HEK293 (cell line): ENCODE results near the gene C14orf93.

ENCODE experiments used
- CTCF ChIA-PET: fragments of 350-600 bp; formaldehyde crosslinking; extraction: SDS; loops from one replicate; lab custom pipeline; 2021; ENCODE audit warnings: antibody characterized with exemption; lab: Yijun Ruan, JAX
- POLR2A ChIA-PET: fragments of 300-600 bp; formaldehyde crosslinking; extraction: SDS; loops from one replicate; lab custom pipeline; 2020; ENCODE audit warnings: antibody characterized with exemption, inconsistent platforms; lab: Yijun Ruan, JAX
- H3K27ac ChIP-seq: fragments of 200-500 bp; sonication (Bioruptor generic); 2 replicates; pipeline ENCODE4 v1.5.1; 2014; ENCODE audit warnings: low read depth, low read length, control low read depth, inconsistent platforms; ENCODE audit errors: extremely low read depth
- H3K36me3 ChIP-seq, 2 experiments: fragments of 200-500 bp in 1 of 2; sonication (Bioruptor generic) in 1 of 2; 1 replicate in 1 of 2; 2 replicates in 1 of 2; pipeline ENCODE4 v1.5.1; 2014 to 2017; ENCODE audit warnings: inconsistent platforms in 2 of 2, low read length in 2 of 2; ENCODE audit not compliant: control insufficient read depth in 2 of 2, insufficient read depth in 1 of 2
- H3K4me1 ChIP-seq: fragments of 200-500 bp; sonication (Bioruptor generic); 2 replicates; pipeline ENCODE4 v1.5.1; 2014; ENCODE audit warnings: mild to moderate bottlenecking, low read length, inconsistent platforms; ENCODE audit not compliant: control insufficient read depth, insufficient read depth
- H3K4me3 ChIP-seq: 2 replicates; pipeline ENCODE4 v1.5.1; 2011; ENCODE audit warnings: low read depth, mild to moderate bottlenecking, control low read depth, low read length, moderate library complexity
- H3K9me3 ChIP-seq: fragments of 200-500 bp; sonication (Bioruptor generic); 2 replicates; pipeline ENCODE4 v1.5.1; 2014; ENCODE audit warnings: low read depth, low read length, inconsistent platforms; ENCODE audit not compliant: control insufficient read depth, insufficient read depth
- BCL11A ChIP-seq: fragments of 450-650 bp; formaldehyde crosslinking; IDR thresholded peaks from 2 replicates; pipeline ENCODE4 v1.5.1; 2016; ENCODE audit warnings: low read depth, missing biosample characterization, missing genetic modification characterization
- EGR2 ChIP-seq: fragments of 450-650 bp; formaldehyde crosslinking; IDR thresholded peaks from 2 replicates; pipeline ENCODE4 v1.5.1; 2016; ENCODE audit warnings: low read depth, missing biosample characterization, missing genetic modification characterization
- KLF10 ChIP-seq: fragments of 450-650 bp; IDR thresholded peaks from 2 replicates; pipeline ENCODE4 v1.5.1; 2018; ENCODE audit warnings: missing biosample characterization, mild to moderate bottlenecking, missing genetic modification characterization
- KLF16 ChIP-seq: fragments of 450-650 bp; formaldehyde crosslinking; IDR thresholded peaks from 2 replicates; pipeline ENCODE4 v1.5.1; 2017; ENCODE audit warnings: missing biosample characterization, missing genetic modification characterization
- MZF1 ChIP-seq: fragments of 450-650 bp; formaldehyde crosslinking; IDR thresholded peaks from 2 replicates; pipeline ENCODE4 v1.5.1; 2017; ENCODE audit warnings: missing biosample characterization, missing genetic modification characterization, borderline replicate concordance
- ZBTB20 ChIP-seq: fragments of 450-650 bp; formaldehyde crosslinking; IDR thresholded peaks from 2 replicates; pipeline ENCODE4 v1.5.1; 2016; ENCODE audit warnings: missing biosample characterization, missing genetic modification characterization
- ZBTB44 ChIP-seq: fragments of 450-650 bp; IDR thresholded peaks from 2 replicates; pipeline ENCODE4 v1.5.1; 2018; ENCODE audit warnings: missing biosample characterization, mild to moderate bottlenecking, missing genetic modification characterization
- ZBTB48 ChIP-seq: fragments of 450-650 bp; formaldehyde crosslinking; IDR thresholded peaks from 2 replicates; pipeline ENCODE4 v1.5.1; 2016; ENCODE audit warnings: missing biosample characterization, missing genetic modification characterization
- ZBTB8A ChIP-seq: fragments of 450-650 bp; formaldehyde crosslinking; IDR thresholded peaks from 2 replicates; pipeline ENCODE4 v1.5.1; 2016; ENCODE audit warnings: missing biosample characterization, missing genetic modification characterization
- ZNF10 ChIP-seq: fragments of 450-650 bp; formaldehyde crosslinking; IDR thresholded peaks from 2 replicates; pipeline ENCODE4 v1.5.1; 2017; ENCODE audit warnings: missing biosample characterization, missing genetic modification characterization
- ZNF121 ChIP-seq: fragments of 450-650 bp; formaldehyde crosslinking; IDR thresholded peaks from 2 replicates; pipeline ENCODE4 v1.5.1; 2016; ENCODE audit warnings: missing biosample characterization, missing genetic modification characterization
- ZNF146 ChIP-seq: fragments of 450-650 bp; formaldehyde crosslinking; IDR thresholded peaks from 2 replicates; pipeline ENCODE4 v1.5.1; 2016; ENCODE audit warnings: missing biosample characterization, missing genetic modification characterization
- ZNF302 ChIP-seq: fragments of 450-650 bp; formaldehyde crosslinking; IDR thresholded peaks from 2 replicates; pipeline ENCODE4 v1.5.1; 2016; ENCODE audit warnings: missing biosample characterization, missing genetic modification characterization, low read depth
- ZNF324 ChIP-seq: fragments of 450-650 bp; formaldehyde crosslinking; IDR thresholded peaks from 2 replicates; pipeline ENCODE4 v1.5.1; 2016; ENCODE audit warnings: missing biosample characterization, missing genetic modification characterization
- ZNF366 ChIP-seq: fragments of 450-650 bp; formaldehyde crosslinking; conservative IDR thresholded peaks from 2 replicates; pipeline ENCODE4 v1.5.1; 2016; ENCODE audit warnings: missing biosample characterization, missing genetic modification characterization
- ZNF398 ChIP-seq: fragments of 450-650 bp; formaldehyde crosslinking; IDR thresholded peaks from 2 replicates; pipeline ENCODE4 v1.5.1; 2017; ENCODE audit warnings: missing biosample characterization, missing genetic modification characterization
- ZNF558 ChIP-seq: fragments of 450-650 bp; formaldehyde crosslinking; IDR thresholded peaks from 2 replicates; pipeline ENCODE4 v1.5.1; 2016; ENCODE audit warnings: missing biosample characterization, missing genetic modification characterization
- ZNF560 ChIP-seq: fragments of 450-650 bp; formaldehyde crosslinking; IDR thresholded peaks from 2 replicates; pipeline ENCODE4 v1.5.1; 2017; ENCODE audit warnings: missing biosample characterization, missing genetic modification characterization, borderline replicate concordance
- ZNF561 ChIP-seq: fragments of 450-650 bp; IDR thresholded peaks from 2 replicates; pipeline ENCODE4 v1.5.1; 2018; ENCODE audit warnings: missing biosample characterization, missing genetic modification characterization, borderline replicate concordance
- ZNF610 ChIP-seq: fragments of 450-650 bp; formaldehyde crosslinking; IDR thresholded peaks from 2 replicates; pipeline ENCODE4 v1.5.1; 2016; ENCODE audit warnings: missing biosample characterization, missing genetic modification characterization, borderline replicate concordance
- ZNF670 ChIP-seq: fragments of 450-650 bp; formaldehyde crosslinking; IDR thresholded peaks from 2 replicates; pipeline ENCODE4 v1.5.1; 2016; ENCODE audit warnings: missing biosample characterization, missing genetic modification characterization, low read depth
- ZNF785 ChIP-seq: fragments of 450-650 bp; formaldehyde crosslinking; IDR thresholded peaks from 2 replicates; pipeline ENCODE4 v1.5.1; 2016; ENCODE audit warnings: missing biosample characterization, missing genetic modification characterization
- TF ChIP-seq, protein P1 (sequence below): fragments of 450-650 bp; formaldehyde crosslinking; IDR thresholded peaks from 2 replicates; pipeline ENCODE4 v1.5.1; 2016; ENCODE audit warnings: missing biosample characterization, missing genetic modification characterization
- TF ChIP-seq, protein P2 (sequence below): fragments of 450-650 bp; formaldehyde crosslinking; IDR thresholded peaks from 2 replicates; pipeline ENCODE4 v1.5.1; 2016; ENCODE audit warnings: missing biosample characterization, missing genetic modification characterization
- TF ChIP-seq, protein P3 (sequence below): fragments of 450-650 bp; formaldehyde crosslinking; IDR thresholded peaks from 2 replicates; pipeline ENCODE4 v1.5.1; 2016; ENCODE audit warnings: missing biosample characterization, missing genetic modification characterization

The C14orf93 gene

DNA sequence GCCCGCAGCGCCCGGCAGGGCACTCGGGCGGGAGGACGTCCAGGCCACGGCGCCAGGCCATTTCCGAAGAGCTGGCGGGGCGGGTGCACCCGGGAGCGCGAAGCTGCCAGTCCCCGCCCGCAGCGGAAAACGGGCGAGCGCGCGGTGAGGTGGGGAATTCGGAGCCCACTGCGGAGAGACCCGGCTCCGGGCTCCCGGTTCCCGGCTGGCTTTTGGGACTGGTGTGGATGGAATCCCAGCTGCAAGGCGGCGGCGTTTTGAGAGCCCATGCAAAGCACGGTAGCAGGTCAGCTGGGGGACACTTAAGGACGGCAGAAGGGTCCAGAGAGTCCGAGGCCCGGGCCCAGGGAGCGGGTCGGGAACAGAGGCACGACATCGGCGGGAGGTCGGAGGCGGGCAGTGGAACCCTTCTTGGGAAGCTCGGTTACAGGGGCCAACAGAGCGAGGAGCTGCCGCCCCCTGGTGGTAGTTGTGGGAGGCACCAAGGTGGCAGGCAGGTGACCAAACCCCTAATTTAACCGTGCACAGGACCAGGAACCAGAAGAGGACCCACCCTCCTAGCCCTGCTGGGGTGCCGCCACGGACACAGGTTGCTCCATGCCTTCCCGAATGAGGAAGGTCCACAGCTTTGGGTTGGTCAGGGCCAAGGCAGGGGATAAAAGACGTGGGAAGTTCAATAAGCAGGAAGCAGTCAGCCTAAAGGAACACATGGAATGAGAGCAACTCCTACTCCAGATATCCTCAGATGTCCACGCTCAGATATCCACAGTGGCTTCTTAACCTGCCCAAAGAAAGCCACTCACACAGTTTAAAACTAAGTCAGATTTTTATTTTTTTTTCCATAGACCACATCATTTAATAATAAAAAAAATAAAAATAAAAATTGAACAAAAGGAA is 48.1 kb upstream of the C14orf93 start (continued):
- TF ChIP-seq, protein P1, sequence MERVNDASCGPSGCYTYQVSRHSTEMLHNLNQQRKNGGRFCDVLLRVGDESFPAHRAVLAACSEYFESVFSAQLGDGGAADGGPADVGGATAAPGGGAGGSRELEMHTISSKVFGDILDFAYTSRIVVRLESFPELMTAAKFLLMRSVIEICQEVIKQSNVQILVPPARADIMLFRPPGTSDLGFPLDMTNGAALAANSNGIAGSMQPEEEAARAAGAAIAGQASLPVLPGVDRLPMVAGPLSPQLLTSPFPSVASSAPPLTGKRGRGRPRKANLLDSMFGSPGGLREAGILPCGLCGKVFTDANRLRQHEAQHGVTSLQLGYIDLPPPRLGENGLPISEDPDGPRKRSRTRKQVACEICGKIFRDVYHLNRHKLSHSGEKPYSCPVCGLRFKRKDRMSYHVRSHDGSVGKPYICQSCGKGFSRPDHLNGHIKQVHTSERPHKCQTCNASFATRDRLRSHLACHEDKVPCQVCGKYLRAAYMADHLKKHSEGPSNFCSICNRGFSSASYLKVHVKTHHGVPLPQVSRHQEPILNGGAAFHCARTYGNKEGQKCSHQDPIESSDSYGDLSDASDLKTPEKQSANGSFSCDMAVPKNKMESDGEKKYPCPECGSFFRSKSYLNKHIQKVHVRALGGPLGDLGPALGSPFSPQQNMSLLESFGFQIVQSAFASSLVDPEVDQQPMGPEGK (tag by site-specific recombination): peak; percentile 76; the same call in 1 of the 2 replicates
- TF ChIP-seq ZNF10 (tag by site-specific recombination) (no peak), KLF16 (tag by site-specific recombination) (peak; percentile 69; the same call in 1 of the 2 replicates), EGR2 (tag by site-specific recombination) (peak; percentile 47; the same call in 1 of the 2 replicates), ZBTB44 (tag by site-specific recombination) (no peak), ZNF121 (tag by site-specific recombination) (peak; percentile 98), ZNF561 (tag by site-specific recombination) (peak; percentile 80; the same call in 1 of the 2 replicates), ZNF610 (tag by site-specific recombination) (peak; percentile 64; the same call in 1 of the 2 replicates)

DNA sequence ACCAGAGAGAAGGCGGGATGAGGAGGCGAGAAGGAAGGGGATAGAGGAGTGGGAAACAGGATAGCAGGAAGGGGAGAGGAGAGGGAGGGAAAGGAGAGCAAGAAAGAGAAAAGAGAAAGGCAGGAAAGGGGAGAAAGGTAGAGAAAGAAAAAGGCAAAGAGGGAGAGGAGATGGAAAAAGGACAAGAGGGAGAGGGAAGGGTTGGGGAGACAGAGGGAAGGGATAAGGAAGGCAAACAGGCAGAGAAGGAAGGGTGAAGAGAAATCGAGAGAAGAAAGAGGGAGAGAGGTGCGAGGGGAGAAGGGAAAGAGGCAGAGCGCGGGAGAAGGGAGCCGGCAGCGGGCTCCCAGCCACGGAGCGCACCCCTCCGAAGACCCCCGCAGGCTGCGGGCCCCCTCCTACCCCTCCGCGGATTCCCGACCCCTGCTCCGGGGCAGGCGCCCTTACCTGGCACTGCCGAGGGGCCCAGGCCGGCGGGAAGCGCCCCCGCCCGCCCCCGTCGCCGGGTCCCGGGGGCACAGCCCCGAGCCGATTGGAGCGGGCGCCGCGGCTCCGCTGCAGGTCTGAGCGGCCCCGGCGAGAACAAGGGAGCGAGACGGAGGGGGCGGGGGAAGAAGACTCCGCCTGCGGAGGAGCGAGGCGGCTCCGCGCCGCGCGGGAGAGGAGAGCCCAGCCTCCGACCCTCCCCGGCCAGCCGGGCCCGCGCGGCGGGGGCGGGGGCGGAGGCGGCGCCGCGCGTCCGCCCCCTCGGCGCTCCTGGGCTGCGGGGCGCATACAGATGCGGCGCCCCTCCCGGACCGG is 47.2 kb upstream of the C14orf93 start, which contains the start of gene CDH24:
Gene CDH24 (minus strand): TSS at position 565 of the 801 bp plus-strand sequence. CDS start 1,787 bp downstream, outside the sequence.
- Histone ChIP-seq H3K9me3 (no peaks in the 10 kb centered on the region), H3K4me1 (peaks cover 4% of the 10 kb centered on the region; the same call in 1 of the 2 replicates), H3K36me3 (peaks cover 26 to 64% of the 10 kb centered on the region in 2 experiments), H3K4me3 (peak within 1 kb of the TSS; percentile 65), H3K27ac (peak within 1 kb of the TSS; percentile 73)
- POLR2A ChIA-PET: interaction anchor here (0.7 to 2.9 kb wide), 22 partner anchors 9 to 137 kb away, joined by 3 to 33 read pairs (median 8); partner anchors contain the start of genes ACIN1, AJUBA, C14orf119 and HAUS4
- CTCF ChIA-PET: interaction anchor here (0.5 to 16.2 kb wide), 31 partner anchors 8 to 734 kb away, joined by 3 to 469 read pairs (median 5); partner anchors contain the start of genes AJUBA, CIROP and HAUS4
- TF ChIP-seq ZNF670 (tag by site-specific recombination): 0 out of 2 replicates have a peak, but pooled peaks have one; percentile 25
- peak; percentile 28 for TF ChIP-seq ZBTB20 (tag by site-specific recombination)
- peak; percentile 32; the same call in 1 of the 2 replicates for TF ChIP-seq KLF10 (tag by site-specific recombination)
- TF ChIP-seq, protein P2, sequence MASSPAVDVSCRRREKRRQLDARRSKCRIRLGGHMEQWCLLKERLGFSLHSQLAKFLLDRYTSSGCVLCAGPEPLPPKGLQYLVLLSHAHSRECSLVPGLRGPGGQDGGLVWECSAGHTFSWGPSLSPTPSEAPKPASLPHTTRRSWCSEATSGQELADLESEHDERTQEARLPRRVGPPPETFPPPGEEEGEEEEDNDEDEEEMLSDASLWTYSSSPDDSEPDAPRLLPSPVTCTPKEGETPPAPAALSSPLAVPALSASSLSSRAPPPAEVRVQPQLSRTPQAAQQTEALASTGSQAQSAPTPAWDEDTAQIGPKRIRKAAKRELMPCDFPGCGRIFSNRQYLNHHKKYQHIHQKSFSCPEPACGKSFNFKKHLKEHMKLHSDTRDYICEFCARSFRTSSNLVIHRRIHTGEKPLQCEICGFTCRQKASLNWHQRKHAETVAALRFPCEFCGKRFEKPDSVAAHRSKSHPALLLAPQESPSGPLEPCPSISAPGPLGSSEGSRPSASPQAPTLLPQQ (tag by site-specific recombination): peak; percentile 10; the same call in 1 of the 2 replicates
- TF ChIP-seq BCL11A (tag by site-specific recombination): no peak
- 0 out of 2 replicates have a peak, but pooled peaks have one; percentile 50 for TF ChIP-seq ZNF324 (tag by site-specific recombination)
- TF ChIP-seq ZNF366 (tag by site-specific recombination): peak; percentile 98
- TF ChIP-seq ZNF560 (tag by site-specific recombination): no peak
- 0 out of 2 replicates have a peak, but pooled peaks have one; percentile 59 for TF ChIP-seq ZNF785 (tag by site-specific recombination)
- TF ChIP-seq ZNF302 (tag by site-specific recombination): no peak
- peak; percentile 74; the same call in 1 of the 2 replicates for TF ChIP-seq ZBTB48 (tag by site-specific recombination)
- 0 out of 2 replicates have a peak, but pooled peaks have one; percentile 25 for TF ChIP-seq ZNF146 (tag by site-specific recombination)
- no peak for TF ChIP-seq MZF1 (tag by site-specific recombination)
- TF ChIP-seq ZNF398 (tag by site-specific recombination): peak; percentile 57
- TF ChIP-seq ZNF558 (tag by site-specific recombination): no peak
- TF ChIP-seq, protein P3, sequence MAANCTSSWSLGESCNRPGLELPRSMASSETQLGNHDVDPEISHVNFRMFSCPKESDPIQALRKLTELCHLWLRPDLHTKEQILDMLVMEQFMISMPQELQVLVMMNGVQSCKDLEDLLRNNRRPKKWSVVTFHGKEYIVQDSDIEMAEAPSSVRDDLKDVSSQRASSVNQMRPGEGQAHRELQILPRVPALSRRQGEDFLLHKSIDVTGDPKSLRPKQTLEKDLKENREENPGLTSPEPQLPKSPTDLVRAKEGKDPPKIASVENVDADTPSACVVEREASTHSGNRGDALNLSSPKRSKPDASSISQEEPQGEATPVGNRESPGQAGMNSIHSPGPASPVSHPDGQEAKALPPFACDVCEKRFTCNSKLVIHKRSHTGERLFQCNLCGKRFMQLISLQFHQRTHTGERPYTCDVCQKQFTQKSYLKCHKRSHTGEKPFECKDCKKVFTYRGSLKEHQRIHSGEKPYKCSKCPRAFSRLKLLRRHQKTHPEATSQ (tag by site-specific recombination): peak; percentile 43; the same call in 1 of the 2 replicates
- TF ChIP-seq ZBTB8A (tag by site-specific recombination): peak; percentile 23; the same call in 1 of the 2 replicates
